ENCODE results near the gene COMMD3. TPM values are rescaled to one million over a fixed set of nuclear protein-coding genes. Genes with fewer than 3 reads are reported as not detected.

Gene COMMD3
- total RNA-seq, 4 donors from 2014 or later = 17.8 to 31.9 (median 26.7) TPM

- no peak for DNase-seq (ENCODE audit: low spot score)
Observed at GRCh38 chr10:22310928-22311327, 5.3 kb upstream of the COMMD3 start.

GRCh38 chr10:22314852-22315251 is 1.3 kb upstream of the COMMD3 start:
- ATAC-seq (ENCODE audit: low FRiP score) (no peak), DNase-seq (ENCODE audit: low spot score) (no peak)
- no peak for TF ChIP-seq CTCF (IDR thresholded peaks at IDR 0.05)

More at GRCh38 chr10:22310928-22311327, 5.3 kb upstream of the COMMD3 start:
- no peak for ATAC-seq (ENCODE audit: low FRiP score)
- TF ChIP-seq CTCF (IDR thresholded peaks at IDR 0.05) = no peak

GRCh38 chr10:22315455-22316285 is 518 bp upstream of the COMMD3 start:
- TF ChIP-seq CTCF (IDR thresholded peaks at IDR 0.05) = no peak
- DNase-seq (ENCODE audit: low spot score) (no peak), ATAC-seq (ENCODE audit: low FRiP score) (no peak)

- TF ChIP-seq CTCF (IDR thresholded peaks at IDR 0.05) = no peak
- no peak for DNase-seq (ENCODE audit: low spot score)
- ATAC-seq (ENCODE audit: low FRiP score) = no peak
Observed at GRCh38 chr10:22317076-22317370, 835 bp downstream of the COMMD3 start.

GRCh38 chr10:22317771-22318565 is 1.8 kb downstream of the COMMD3 start:
- TF ChIP-seq CTCF (IDR thresholded peaks at IDR 0.05) = no peak
- ATAC-seq (ENCODE audit: low FRiP score) (no peak), DNase-seq (ENCODE audit: low spot score) (no peak)

GRCh38 chr10:22318772-22319171 is 2.6 kb downstream of the COMMD3 start:
- ATAC-seq (ENCODE audit: low FRiP score) = no peak
- TF ChIP-seq CTCF (IDR thresholded peaks at IDR 0.05) = no peak
- no peak for DNase-seq (ENCODE audit: low spot score)
